NCI-H748 (cell line): ENCODE results near the gene VWA5B1.
"Not testable (repeated sequence)": the region's sequence is repeated elsewhere in the genome, so short reads cannot be mapped to it uniquely, and the experiment has no call there.

Experiments
- DNase-seq: peaks from one replicate; lab custom pipeline; 2025; ENCODE audit not compliant: unreplicated experiment; lab: John Stamatoyannopoulos, UW

VWA5B1 gene

GRCh38 chr1:20280341-20280740 is 10.3 kb upstream of the VWA5B1 start:
- no peak for DNase-seq

DNA sequence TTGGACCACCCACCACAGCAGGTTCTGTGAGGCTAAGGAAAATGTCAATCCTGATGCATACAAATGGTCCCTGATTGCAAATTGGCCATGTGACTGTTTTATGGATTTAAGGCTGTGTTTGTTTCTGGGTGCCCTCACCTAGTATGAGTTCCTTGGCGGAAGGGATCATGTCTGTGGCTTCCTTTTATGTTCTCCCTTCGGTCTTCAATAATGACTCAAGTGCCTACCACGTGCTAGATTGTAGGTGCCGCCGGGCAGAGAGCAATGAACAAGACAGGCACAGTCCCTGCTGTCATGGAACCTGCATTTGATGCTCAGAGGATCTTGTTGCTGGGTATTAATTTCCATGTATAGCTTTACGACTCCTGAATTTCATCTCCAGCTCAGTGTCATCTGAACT is 9.8 kb upstream of the VWA5B1 start:
- no peak for DNase-seq

DNA sequence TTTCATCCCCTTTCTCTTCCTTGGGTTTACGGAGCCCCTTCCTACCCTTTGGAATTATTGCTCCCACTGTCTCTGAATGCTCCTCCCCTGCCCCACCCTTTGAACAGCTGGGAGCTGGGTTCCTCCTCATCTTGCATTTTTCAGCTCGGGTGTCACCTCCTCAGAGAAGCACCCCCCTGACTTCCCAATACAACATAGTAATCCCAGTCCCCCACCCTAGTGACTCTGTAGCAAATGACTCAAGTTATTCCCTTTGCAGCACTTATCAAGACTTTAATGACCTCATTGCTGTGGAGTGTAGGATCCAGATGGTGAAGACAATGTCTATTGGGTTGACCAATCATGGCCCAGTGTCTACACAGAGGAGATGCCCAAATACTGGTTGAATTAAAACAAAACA is 8.9 kb upstream of the VWA5B1 start:
- DNase-seq, result no peak

DNA sequence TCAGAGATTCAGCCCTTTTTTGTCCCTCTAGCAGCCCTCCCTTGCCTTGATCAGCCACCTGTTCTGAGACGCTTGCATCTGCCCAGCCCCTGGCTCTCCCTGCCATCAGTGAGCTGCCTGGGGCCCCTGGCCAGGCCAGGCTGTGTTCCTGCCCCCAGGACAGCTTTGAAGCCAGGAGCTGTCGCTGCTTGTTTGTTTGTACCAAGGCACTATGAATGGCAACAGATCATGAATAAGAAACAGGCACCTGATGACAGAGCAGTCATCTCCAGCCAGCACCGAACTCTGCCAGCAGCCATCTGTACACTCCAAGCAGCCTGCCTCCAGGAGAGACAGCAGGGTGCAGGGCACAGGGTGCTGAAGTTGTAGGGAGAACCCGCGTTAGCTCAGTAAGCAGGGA is 8.1 kb upstream of the VWA5B1 start:
- DNase-seq, result no peak

DNA sequence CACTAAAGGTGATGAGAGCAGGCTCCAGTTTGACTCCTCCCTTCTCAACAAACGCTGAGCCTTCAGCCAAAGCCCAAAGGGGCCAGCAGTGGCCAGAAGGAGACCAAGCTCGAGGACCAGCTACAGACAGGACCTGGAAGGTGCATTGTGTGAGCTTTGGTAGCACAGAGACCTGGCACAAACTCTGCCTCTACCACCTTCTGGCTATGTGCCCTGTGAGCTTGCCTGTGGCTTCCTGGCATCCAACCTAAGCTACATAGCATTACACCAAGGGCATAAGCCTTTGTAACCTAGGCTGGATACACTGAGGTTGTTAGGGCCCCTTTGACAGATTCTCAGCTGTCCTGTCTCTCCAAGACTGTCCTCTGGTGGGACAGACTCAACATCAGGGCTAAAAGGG is 6.6 kb upstream of the VWA5B1 start:
- DNase-seq, result no peak

DNA sequence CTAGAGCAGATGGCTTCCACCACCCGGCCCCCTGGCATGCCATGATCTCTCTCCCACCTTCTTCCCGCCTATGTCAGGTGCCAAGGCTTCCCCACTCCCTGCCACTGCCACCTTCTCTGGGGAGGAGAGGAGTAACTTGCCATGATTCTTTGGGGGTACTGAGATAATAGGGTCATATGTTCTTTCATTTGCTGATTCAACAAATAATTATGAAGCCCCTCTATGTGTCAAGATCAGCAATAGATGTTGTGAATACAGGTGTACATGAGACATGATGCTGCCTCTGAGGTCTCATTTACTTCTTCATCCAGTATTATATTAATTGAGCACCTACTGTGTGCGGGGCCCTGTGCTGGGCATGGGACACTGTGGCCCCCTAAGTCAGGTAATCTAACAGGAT is 6.0 kb upstream of the VWA5B1 start:
- no peak for DNase-seq

- DNase-seq, result no peak
These were observed 5.2 kb upstream of the VWA5B1 start for GRCh38 chr1:20285510-20285909.

GRCh38 chr1:20287696-20288095 is 3.0 kb upstream of the VWA5B1 start:
- DNase-seq, result not testable (repeated sequence)

DNA sequence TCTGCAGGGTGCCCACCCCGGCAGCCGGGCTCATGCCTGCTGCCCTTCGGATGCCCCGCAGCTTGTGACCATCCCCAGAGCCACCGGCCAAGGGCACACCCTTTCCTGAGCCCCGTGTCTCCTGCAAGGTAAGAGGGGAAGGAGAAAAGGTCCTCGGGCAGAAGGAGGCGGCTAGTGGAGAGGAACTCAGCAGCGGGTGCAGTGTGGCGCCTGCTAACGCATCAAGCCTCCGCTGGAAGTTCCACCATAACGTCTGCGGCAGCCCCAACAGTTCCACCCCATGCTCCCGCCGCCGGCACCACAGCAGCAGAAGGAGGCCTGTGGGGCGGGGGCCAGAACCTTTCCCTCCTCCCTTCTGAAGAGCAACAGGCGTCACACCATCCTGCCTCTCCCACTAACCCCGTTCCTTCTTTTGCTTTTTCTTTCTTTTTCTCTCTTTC is 990 bp downstream of the VWA5B1 start:
- no peak for DNase-seq

DNA sequence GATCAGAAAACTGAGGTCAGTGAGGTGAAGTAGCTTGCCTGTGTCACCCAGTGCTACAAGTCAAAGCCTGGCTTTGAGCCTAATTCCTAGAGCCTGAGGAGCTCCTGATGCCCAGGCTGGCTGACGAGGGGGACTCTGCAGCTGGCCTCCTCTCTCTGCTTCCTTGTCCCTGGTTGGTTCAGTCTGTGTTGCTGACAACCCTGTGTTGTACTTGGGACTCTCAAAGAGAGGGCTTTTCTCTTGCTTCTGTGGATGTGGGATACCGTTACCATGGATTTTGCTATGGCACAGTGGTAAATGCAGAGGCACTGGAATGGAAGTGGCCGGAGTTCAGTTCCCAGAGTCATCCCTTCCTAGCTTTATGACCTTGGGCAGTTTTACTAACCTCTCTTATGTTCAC is 8.0 kb downstream of the VWA5B1 start:
- no peak for DNase-seq

GRCh38 chr1:20301463-20302107 is 10.9 kb downstream of the VWA5B1 start:
- DNase-seq, result no peak

DNA sequence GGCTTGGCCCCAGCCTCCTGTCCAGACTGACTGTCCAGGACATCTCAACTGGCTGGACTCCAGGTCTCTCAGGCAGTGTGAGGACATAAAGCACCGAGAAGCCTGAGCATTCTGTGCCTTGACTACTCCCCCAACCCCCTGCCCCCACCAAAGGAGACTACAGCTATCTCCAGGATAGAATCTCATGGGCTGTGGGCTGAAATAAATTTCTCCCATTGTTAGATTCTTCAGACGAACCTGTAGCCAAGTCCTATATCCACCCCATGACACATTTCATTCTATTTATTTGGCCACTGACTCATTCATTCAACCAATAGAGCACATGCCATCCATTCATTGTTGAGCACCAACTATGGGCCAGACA is 11.4 kb downstream of the VWA5B1 start:
- no peak for DNase-seq

GRCh38 chr1:20307026-20307425 is 16.4 kb downstream of the VWA5B1 start:
- no peak for DNase-seq

- DNase-seq, result no peak
These were observed 17.9 kb downstream of the VWA5B1 start for GRCh38 chr1:20308569-20308968.

DNA sequence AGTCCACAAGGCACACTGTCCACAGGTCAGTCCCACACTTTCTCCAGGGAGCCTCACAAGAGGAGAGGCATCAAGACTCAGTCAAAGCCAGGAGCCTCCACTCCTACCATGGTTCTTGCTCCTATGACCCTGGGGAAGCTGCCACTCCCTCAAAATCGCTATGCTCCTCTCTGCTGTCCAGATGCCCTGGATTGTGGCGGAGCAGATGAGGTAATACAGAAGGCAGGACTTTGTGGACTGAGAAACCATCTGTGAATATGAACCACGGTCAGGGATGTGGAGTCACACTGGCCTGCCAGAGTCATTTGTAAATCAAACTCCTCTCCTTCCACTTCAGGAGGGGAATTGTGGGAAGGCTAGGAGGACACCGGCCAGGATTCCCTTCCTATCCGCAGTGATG is 20.6 kb downstream of the VWA5B1 start:
- DNase-seq, result no peak

GRCh38 chr1:20312310-20312709 is 21.6 kb downstream of the VWA5B1 start:
- no peak for DNase-seq

DNA sequence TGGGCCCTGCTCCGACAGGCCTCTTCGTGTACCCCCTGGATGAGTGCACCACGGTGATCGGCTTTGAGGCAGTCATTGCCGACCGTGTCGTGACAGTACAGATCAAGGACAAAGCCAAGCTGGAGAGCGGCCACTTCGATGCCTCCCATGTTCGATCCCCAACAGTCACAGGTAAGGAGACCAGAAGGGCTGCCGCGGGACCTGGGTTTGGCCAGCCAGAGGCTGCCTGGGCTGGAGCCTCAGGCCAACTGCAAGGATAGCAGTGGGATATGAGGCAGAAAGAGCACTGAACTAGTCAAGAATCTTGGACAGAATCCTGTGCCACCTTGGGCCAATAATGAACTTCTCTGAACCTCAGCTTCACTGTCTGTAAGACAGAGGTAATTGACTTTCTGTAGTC is 22.1 kb downstream of the VWA5B1 start:
- no peak for DNase-seq

DNA sequence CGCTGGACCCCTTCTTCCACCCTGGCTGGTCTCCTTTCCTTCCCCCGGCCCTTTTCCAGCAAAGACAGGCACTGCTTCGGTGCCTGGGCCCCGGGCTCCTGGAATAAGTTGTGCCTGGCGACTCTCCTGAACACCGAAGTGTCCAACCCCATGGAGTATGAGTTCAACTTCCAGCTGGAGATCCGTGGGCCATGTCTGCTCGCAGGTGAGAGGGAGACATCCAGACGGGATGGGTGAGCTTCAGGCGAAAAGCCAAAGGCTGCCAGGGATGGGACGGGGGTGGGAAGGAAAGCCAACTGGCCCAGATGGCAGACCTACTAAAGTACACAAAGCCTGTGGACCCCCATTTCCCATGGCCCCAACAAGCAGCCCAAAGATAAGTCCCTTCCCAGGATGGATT is 26.8 kb downstream of the VWA5B1 start:
- DNase-seq, result no peak

DNA sequence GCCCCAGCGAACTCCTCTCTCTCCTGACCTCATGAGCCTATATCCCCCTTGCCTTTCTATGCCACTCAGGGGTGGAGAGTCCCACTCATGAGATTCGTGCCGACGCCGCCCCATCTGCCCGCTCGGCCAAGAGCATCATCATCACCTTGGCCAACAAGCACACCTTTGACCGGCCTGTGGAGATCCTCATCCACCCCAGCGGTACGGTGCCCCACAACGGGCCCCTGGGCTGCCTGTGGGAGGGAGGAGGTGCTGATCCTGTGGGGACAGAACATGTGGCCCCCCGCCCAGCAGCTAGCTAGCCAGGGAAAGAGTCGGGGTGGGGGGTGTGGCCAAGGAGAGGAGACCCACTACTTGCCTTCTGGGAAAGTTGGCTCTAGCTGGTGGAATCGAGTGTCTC is 27.8 kb downstream of the VWA5B1 start:
- no peak for DNase-seq

DNA sequence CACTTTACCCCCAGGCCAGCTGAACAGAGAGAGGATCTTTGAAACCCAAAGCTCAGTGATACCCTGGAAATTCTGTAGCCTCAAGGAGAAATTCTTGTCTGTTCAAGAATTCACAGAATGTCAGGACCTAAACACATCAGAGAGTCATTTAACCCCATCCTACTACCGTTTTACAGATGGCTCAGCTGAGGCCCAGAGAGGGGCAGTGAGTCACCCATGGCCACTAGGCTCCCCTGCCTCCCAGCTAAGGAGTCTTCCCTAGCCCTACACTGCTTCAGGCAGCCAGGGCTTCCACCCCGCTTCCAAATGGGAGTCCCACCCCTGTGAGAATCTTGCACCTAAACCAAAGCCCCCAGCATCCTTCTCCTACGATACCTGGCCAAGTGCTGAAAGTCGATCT is 28.3 kb downstream of the VWA5B1 start:
- DNase-seq, result no peak

DNA sequence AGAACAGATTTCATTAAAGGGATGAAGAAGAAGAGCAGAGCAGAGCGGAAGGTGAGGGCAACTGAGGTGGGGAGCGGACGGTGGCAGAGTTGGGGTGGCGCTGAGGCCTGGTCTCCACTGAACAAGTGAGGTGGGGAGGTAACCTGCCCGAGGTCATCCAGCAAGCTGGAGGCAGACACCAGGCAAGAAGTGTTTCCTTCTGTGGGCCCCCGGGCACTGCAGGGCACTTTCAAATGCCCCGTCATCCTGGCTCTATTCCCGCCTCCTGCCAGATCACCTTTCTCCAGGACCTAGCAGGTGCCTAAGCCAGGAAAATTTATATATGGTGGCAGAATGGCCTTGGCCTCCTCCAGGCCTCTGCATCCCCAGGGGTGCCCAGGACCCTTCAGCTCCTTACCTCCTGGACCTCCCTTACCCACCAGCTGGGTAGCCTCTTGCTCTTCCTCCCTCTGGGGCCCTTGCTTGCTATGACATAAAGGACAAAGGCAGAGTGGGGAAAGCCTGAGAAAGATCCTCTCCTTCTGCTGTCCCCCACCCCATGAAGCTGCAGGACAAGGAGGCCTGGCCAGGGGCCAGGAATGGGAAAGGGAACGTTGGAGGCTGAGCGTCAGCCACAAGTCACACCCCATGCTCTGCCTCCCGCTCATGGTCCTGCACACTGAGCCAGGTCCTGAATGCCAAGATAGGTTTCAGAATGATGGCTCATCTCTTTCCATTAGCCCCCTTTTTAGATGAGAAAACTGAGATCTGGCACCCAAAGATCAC is 29.0 kb downstream of the VWA5B1 start:
- DNase-seq, result no peak

GRCh38 chr1:20320704-20321103 is 30.0 kb downstream of the VWA5B1 start:
- no peak for DNase-seq

DNA sequence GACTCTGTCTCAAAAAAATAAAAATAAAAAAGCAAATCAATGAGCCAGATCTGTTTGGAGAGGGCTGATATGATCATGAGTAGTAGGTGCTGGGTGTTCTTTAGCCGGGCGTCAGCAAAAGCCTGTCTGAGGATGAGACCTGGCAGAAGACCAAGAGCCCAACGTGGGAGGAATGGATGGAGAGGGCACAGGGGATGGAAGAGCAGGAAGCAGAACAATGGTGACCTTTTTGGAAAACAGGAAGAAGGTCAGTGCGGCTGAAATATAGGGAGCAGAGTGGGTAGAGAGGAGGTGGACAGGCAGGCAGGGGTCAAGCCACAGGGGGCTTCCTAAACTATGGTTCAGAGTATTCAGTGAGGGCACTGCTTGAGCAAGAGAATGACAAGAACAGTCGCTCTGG is 30.9 kb downstream of the VWA5B1 start:
- no peak for DNase-seq
